GM19463 (cell line): Measurements from ENCODE around the gene NF1.
"Not testable (repeated sequence)": the region's sequence is repeated elsewhere in the genome, so short reads cannot be mapped to it uniquely, and the experiment has no call there.

ENCODE experiments used
- ATAC-seq: cut with Tn5 transposase; IDR thresholded peaks from one replicate; pipeline ENCODE4 v1.9.1; 2021; ENCODE audit warnings: mild to moderate bottlenecking, moderate library complexity; ENCODE audit not compliant: unreplicated experiment

Gene NF1

GRCh38 chr17:31176143-31176542 is 81.4 kb downstream of the NF1 start:
- not testable (repeated sequence) for ATAC-seq

GRCh38 chr17:31178951-31179350 is 84.2 kb downstream of the NF1 start:
- ATAC-seq: not testable (repeated sequence)

GRCh38 chr17:31195305-31195704 is 100.5 kb downstream of the NF1 start:
- no peak for ATAC-seq

GRCh38 chr17:31198026-31198425 is 103.2 kb downstream of the NF1 start:
- no peak for ATAC-seq

DNA sequence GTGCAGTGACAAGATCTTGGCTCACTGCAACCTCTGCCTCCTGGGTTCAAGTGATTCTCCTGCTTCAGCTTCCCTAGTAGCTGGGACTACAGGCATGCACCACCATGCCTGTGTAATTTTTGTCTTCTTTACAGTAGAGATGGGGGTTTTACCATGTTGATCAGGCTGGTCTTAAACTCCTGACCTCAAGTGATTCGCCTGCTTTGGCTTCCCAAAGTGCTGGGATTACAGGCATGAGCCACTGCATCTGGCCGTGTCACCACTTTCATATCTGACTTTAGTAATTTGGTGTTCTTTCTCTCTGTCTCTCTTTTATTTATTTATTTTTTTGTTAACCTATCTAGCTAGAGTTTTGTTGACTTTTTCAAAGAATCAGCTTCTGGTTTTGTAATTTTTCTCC is 103.9 kb downstream of the NF1 start:
- ATAC-seq: not testable (repeated sequence)

- no peak for ATAC-seq
These were observed 105.5 kb downstream of the NF1 start for GRCh38 chr17:31200287-31200686.

DNA sequence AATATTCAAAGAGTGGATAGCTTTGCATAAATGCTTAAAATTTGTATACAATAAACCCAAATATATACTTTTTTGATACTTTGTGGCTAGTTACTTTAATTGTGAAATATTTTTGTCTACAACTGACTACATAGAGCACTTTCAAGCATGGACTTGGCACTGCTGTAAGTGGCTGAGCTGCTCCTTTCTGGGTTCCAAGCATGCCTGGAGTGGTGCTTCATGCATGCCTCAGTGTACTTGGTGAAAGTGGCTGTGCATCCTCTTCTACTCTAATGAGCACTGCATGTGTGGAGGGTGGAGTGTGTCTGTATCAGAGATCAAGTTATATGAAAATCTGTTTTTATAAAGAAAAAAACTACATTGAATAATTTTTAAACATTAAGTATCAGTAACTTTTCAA is 108.2 kb downstream of the NF1 start:
- ATAC-seq: no peak

DNA sequence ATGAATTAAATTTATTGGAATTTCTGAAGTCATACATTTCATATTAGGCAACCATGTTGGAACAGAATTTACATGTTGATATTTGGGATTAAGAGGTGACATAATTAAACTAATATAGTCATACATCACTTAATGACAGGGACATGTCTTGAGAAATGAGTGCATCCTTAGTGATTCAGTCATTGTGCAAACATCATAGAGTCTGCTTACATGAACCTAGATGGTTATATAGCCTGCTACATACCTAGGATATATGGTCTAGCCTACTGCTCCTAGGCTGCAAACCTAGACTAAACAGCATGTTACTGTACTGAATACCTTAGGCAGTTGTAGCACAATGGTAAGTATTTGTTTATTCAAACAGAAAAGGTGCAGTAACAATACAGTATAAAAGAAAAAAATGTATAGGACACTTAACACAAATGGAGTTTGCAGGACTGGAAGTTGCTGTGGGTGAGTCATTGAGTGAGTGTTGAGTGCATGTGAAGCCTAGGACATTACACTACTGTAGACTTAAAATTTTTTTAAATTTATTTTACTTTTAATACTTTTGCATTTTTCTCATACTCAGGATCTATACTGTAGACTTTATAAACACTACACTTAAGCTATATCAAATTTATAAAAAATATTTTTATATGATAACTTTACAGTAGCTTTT is 116.7 kb downstream of the NF1 start:
- ATAC-seq: no peak

GRCh38 chr17:31216031-31216751 is 121.4 kb downstream of the NF1 start:
- ATAC-seq: no peak

- no peak for ATAC-seq
These were observed 129.6 kb downstream of the NF1 start for GRCh38 chr17:31224366-31224765.

DNA sequence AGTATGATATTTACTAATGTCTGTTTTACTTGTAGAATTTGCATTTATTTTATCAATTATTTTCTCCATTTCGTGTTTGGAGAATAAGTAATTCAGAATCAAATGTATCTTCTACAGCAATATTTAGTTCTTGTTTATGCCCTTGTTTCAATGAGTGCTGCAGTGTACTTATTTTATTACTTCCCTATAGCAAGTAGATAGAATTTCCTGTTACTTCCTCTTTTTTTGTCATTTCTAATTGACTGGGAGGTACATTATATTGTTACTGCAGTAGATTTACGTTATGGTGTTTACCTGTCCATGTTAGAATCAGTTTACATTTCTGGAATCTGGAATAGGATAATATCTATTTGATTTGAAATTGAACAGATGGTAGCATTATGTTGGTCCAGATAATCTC is 131.1 kb downstream of the NF1 start:
- no peak for ATAC-seq

GRCh38 chr17:31226373-31226772 is 131.6 kb downstream of the NF1 start:
- ATAC-seq: no peak

- no peak for ATAC-seq
These were observed 132.2 kb downstream of the NF1 start for GRCh38 chr17:31226950-31227349.

GRCh38 chr17:31231852-31232251 is 137.1 kb downstream of the NF1 start:
- no peak for ATAC-seq

DNA sequence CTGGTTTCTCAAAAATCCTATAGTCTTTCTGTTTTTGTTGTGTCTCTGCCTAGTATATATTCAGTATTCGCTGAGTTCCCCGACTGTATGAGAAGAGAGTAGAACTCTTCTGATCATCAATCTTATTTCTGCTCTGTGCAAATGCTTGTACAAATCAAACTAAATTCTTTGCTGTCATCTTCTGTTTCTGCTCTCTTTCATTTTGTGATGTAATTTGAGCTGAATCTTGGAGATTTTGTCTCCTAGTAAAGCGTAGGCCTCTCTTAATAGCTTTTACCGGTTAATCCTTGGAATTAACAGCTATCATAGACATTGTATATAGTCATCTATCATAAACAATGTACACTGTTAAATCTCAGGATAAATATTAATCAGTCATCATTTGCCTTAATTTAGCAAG is 140.3 kb downstream of the NF1 start:
- ATAC-seq: no peak

GRCh38 chr17:31236137-31236536 is 141.4 kb downstream of the NF1 start:
- ATAC-seq: no peak

- no peak for ATAC-seq
These were observed 141.9 kb downstream of the NF1 start for GRCh38 chr17:31236712-31237111.

DNA sequence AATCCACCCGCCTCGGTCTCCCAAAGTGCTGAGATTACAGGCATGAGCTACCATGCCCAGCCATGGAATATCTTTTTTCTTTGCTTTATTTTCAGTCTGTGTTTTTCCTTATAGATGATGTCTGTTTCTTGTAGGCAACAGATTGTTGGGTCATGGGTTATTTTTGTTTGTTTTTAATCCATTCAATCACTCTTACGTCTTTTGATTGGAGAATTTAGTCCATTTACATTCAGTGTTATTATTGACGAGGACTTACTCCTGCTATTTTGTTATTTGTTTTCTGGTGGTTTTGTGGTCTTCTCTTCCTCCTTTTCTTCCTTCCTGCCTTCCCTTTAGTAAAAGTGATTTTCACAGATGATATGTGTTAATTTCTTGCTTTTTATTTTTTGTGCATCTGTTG is 146.3 kb downstream of the NF1 start:
- no peak for ATAC-seq

DNA sequence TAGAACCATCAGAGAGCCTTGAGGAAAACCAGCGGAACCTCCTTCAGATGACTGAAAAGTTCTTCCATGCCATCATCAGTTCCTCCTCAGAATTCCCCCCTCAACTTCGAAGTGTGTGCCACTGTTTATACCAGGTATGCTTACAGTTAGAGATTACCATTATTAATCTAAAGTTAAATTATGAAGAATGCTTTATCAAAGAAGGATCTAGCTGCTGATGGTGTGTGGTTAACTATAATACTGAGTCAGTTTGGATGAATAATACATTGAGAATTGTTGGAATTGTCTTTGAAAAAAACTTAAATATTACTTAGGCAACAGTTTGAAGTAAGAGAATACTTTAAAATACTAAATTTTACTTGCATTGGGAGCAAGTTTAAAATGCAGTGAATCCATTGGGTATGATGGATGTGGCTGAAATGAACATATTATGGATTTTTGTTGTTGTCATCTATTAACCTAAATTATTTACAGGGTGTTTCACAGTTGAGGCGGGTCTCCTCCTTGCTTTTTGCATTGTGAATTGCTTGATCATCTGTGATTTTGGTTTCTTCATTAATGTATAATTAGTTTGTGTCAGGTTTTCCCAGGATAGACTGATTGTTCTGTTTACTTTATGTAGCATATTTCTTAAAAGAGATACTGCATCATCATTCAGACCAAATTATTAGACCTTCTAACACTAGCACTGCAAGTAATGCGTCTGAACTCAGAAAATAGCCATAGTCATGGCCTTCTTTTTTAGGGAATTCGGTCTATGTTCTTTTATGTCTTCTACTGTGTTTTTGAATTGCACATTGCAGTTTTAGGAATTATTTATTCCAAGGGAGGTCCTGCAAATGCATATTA is 154.4 kb downstream of the NF1 start:
- no peak for ATAC-seq

DNA sequence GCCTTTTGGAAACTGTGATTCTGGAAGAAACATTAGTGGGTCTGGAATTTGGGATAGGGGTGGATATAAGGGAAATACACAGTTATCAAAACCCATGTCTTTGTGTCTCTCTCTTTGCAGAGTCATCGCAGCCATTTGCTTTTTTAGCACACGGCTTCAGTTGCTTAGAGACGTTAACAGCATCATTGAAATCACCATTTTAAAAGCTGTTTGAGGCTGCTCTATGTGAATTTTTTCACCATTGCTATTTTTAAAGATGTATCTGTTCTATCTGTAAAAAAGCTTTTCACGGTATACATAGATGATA is 155.0 kb downstream of the NF1 start:
- ATAC-seq: no peak

DNA sequence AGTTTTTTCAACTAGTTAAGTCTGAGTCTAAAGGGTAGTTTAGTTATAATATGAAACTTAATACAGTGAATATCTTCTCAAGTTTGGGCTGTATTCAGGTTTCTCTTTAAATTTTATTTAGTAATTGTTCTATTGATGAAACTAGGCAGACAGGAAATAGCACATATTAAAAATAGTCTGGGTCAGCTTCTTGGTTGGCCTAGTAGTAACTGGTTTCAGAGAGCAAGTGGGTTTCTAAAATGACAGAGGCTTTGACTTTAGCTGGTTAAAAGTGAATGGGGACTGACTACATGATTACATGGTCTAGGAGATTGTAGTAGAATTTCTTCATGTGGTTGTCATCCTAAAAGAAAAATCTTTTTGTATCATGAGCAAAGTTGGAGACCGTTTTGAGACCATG is 155.5 kb downstream of the NF1 start:
- no peak for ATAC-seq
